GM23248 (cell line): ENCODE data around the gene DDX10. TPM values are rescaled to one million over a fixed set of nuclear protein-coding genes. Genes with fewer than 3 reads are reported as not detected.

Source experiments
- DNase-seq: peaks from one replicate; pipeline ENCODE4 v3.0.0-alpha.2; 2015
- H2AFZ ChIP-seq: fragments of 200-600 bp; sonication (generic); 2 replicates; pipeline ENCODE4 v1.6.1; 2016; ENCODE audit warnings: antibody characterized with exemption
- H3F3A ChIP-seq: fragments of 200-600 bp; sonication (generic); 2 replicates; pipeline ENCODE4 v1.6.1; 2016; ENCODE audit warnings: mild to moderate bottlenecking, antibody characterized with exemption, mixed run types; ENCODE audit not compliant: insufficient read depth
- H3K27ac ChIP-seq: fragments of 200-600 bp; sonication (generic); 2 replicates; pipeline ENCODE4 v1.5.1; 2016; ENCODE audit warnings: mild to moderate bottlenecking
- H3K27me3 ChIP-seq: fragments of 200-600 bp; sonication (generic); replicated peaks from 2 replicates; pipeline ENCODE4 v1.6.1; 2016; ENCODE audit warnings: mild to moderate bottlenecking; ENCODE audit not compliant: insufficient read depth
- H3K36me3 ChIP-seq: fragments of 200-600 bp; sonication (generic); 2 replicates; pipeline ENCODE4 v1.6.1; 2016; ENCODE audit warnings: low read depth, mild to moderate bottlenecking
- H3K4me1 ChIP-seq: fragments of 200-600 bp; sonication (generic); 2 replicates; pipeline ENCODE4 v1.6.1; 2016; ENCODE audit warnings: mild to moderate bottlenecking; ENCODE audit not compliant: insufficient read depth
- H3K4me2 ChIP-seq: fragments of 200-600 bp; sonication (generic); one replicate; pipeline ENCODE4 v1.6.1; 2016; ENCODE audit warnings: mild to moderate bottlenecking; ENCODE audit not compliant: unreplicated experiment
- H3K4me3 ChIP-seq: fragments of 200-600 bp; sonication (generic); 2 replicates; pipeline ENCODE4 v1.5.1; 2016; ENCODE audit warnings: mild to moderate bottlenecking
- H3K79me2 ChIP-seq: fragments of 200-600 bp; sonication (generic); 2 replicates; pipeline ENCODE4 v1.6.1; 2016; ENCODE audit warnings: mild to moderate bottlenecking; ENCODE audit not compliant: insufficient read depth
- H3K9ac ChIP-seq: fragments of 200-600 bp; sonication (generic); 2 replicates; pipeline ENCODE4 v1.6.1; 2016; ENCODE audit warnings: mild to moderate bottlenecking
- H3K9me2 ChIP-seq: fragments of 200-600 bp; sonication (generic); 2 replicates; pipeline ENCODE4 v1.6.1; 2016; ENCODE audit warnings: mixed run types, mild to moderate bottlenecking, moderate library complexity; ENCODE audit not compliant: insufficient read depth
- H3K9me3 ChIP-seq: fragments of 200-600 bp; sonication (generic); one replicate; pipeline ENCODE4 v1.6.1; 2017; ENCODE audit warnings: low read depth
- H4K20me1 ChIP-seq: fragments of 200-600 bp; sonication (generic); 2 replicates; pipeline ENCODE4 v1.6.0; 2016; ENCODE audit not compliant: insufficient read depth
- EZH2 ChIP-seq: fragments of 200-600 bp; sonication (generic); IDR thresholded peaks from 2 replicates; pipeline ENCODE4 v1.6.1; 2018; ENCODE audit warnings: antibody characterized with exemption, mild to moderate bottlenecking; ENCODE audit not compliant: insufficient read depth, poor library complexity, severe bottlenecking
- EZH2phosphoT487 ChIP-seq: fragments of 200-600 bp; sonication (generic); IDR thresholded peaks from 2 replicates; pipeline ENCODE4 v1.6.1; 2018; ENCODE audit warnings: antibody characterized with exemption, moderate library complexity, mild to moderate bottlenecking, low read depth; ENCODE audit not compliant: insufficient read depth
- WGBS, 2 experiments: methylation state at CpG; one replicate each; pipeline ENCODE4 v1.1.6; 2015 to 2017; ENCODE audit warnings: low lambda C conversion rate in 2 of 2, low coverage in 1 of 2; ENCODE audit errors: missing lambda C conversion rate in 2 of 2; 5-methylcytosine and 5-hydroxymethylcytosine counted together
- in situ Hi-C: fragments of 300-500 bp; cut with MboI; formaldehyde crosslinking; loops from 2 replicates; pipeline ENCODE4 v1.15.0; 2020
- polyA plus RNA-seq: library from polyadenylated mRNA; unstranded; fragments of >200 nt; fragmentation: Nextera tagmentation; extraction: Ambion mirVana; gene quantifications from 2 replicates; pipeline ENCODE4 v1.2.1, GENCODE V29; 2016
- total RNA-seq: library from RNA; depleted of rRNA; stranded (reverse); fragments of >200 nt; shearing (Covaris generic); gene quantifications from 2 replicates; pipeline ENCODE4 v1.2.3, GENCODE V29; 2014

DDX10 gene
- total and polyA plus RNA-seq, 2 experiments from 2014 or later: 23.6 to 31.2 TPM

GRCh38 chr11:108897916-108898315 is 233.0 kb downstream of the DDX10 start:
- no peaks in the 10 kb centered on the region for H3K27me3 ChIP-seq
- 90 to 97% methylated on average over 5 of the region's 5 CpGs for WGBS, 2 experiments
- no peak overlapping the region for H3K4me2 ChIP-seq
- H3K4me1 ChIP-seq: peaks cover 27% of the 10 kb centered on the region
- H3K9me2 ChIP-seq: no peaks in the 10 kb centered on the region
- in situ Hi-C loops: no loop called here
- H3K27ac ChIP-seq: no peak overlapping the region
- no peaks in the 10 kb centered on the region for H3K79me2 ChIP-seq
- H3K4me3 ChIP-seq: no peak overlapping the region
- no peak for TF ChIP-seq EZH2
- no peak for TF ChIP-seq EZH2phosphoT487
- no peak overlapping the region for H2AFZ ChIP-seq
- no peaks in the 10 kb centered on the region; the same call in 1 of the 2 replicates for H3K36me3 ChIP-seq
- H3K9me3 ChIP-seq: no peaks in the 10 kb centered on the region
- no peak overlapping the region for H3K9ac ChIP-seq
- no peak for DNase-seq
- H4K20me1 ChIP-seq: no peaks in the 10 kb centered on the region
- H3F3A ChIP-seq: peaks cover 33% of the 10 kb centered on the region

GRCh38 chr11:108901359-108901758 is 236.5 kb downstream of the DDX10 start:
- Histone ChIP-seq H3K9me3 (no peaks in the 10 kb centered on the region), H3K79me2 (no peaks in the 10 kb centered on the region; the same call in 1 of the 2 replicates), H3K27me3 (no peaks in the 10 kb centered on the region), H3K9ac (no peak overlapping the region), H3K4me2 (no peak overlapping the region), H3K9me2 (no peaks in the 10 kb centered on the region), H3K36me3 (no peaks in the 10 kb centered on the region; the same call in 1 of the 2 replicates), H4K20me1 (no peaks in the 10 kb centered on the region), H2AFZ (no peak overlapping the region), H3K4me1 (peaks cover 21% of the 10 kb centered on the region), H3K4me3 (no peak overlapping the region), H3K27ac (no peak overlapping the region), H3F3A (peaks cover 24% of the 10 kb centered on the region)
- WGBS, 2 experiments: 95 to 99% methylated on average over 3 of the region's 3 CpGs
- no peak for DNase-seq
- in situ Hi-C loops: no loop called here
- TF ChIP-seq EZH2 (no peak), EZH2phosphoT487 (no peak)

GRCh38 chr11:108902027-108902469 is 237.2 kb downstream of the DDX10 start:
- no peak overlapping the region for H3K4me2 ChIP-seq
- no peaks in the 10 kb centered on the region for H4K20me1 ChIP-seq
- no peak for DNase-seq
- no peak for TF ChIP-seq EZH2
- TF ChIP-seq EZH2phosphoT487: no peak
- peaks cover 21% of the 10 kb centered on the region for H3K4me1 ChIP-seq
- no peak overlapping the region for H3K9ac ChIP-seq
- in situ Hi-C loops: no loop called here
- WGBS, 2 experiments: 48 to 58% methylated on average over 2 of the region's 2 CpGs
- no peaks in the 10 kb centered on the region for H3K9me2 ChIP-seq
- H3K27ac ChIP-seq: no peak overlapping the region
- H3K4me3 ChIP-seq: no peak overlapping the region
- peaks cover 24% of the 10 kb centered on the region for H3F3A ChIP-seq
- no peaks in the 10 kb centered on the region; the same call in 1 of the 2 replicates for H3K36me3 ChIP-seq
- H3K79me2 ChIP-seq: no peaks in the 10 kb centered on the region; the same call in 1 of the 2 replicates
- no peak overlapping the region for H2AFZ ChIP-seq
- H3K9me3 ChIP-seq: no peaks in the 10 kb centered on the region
- H3K27me3 ChIP-seq: no peaks in the 10 kb centered on the region

GRCh38 chr11:108904480-108904879 is 239.6 kb downstream of the DDX10 start:
- H3K9ac ChIP-seq: no peak overlapping the region
- H3K79me2 ChIP-seq: no peaks in the 10 kb centered on the region; the same call in 1 of the 2 replicates
- H2AFZ ChIP-seq: no peak overlapping the region
- H4K20me1 ChIP-seq: no peaks in the 10 kb centered on the region
- H3K9me3 ChIP-seq: no peaks in the 10 kb centered on the region
- H3K9me2 ChIP-seq: no peaks in the 10 kb centered on the region
- H3K27ac ChIP-seq: no peak overlapping the region
- no peak overlapping the region for H3K4me3 ChIP-seq
- H3K4me2 ChIP-seq: no peak overlapping the region
- peaks cover 22% of the 10 kb centered on the region for H3F3A ChIP-seq
- H3K4me1 ChIP-seq: peaks cover 20% of the 10 kb centered on the region
- no peak for TF ChIP-seq EZH2
- no peak for TF ChIP-seq EZH2phosphoT487
- DNase-seq: no peak
- H3K36me3 ChIP-seq: no peaks in the 10 kb centered on the region
- in situ Hi-C loops: no loop called here
- H3K27me3 ChIP-seq: no peaks in the 10 kb centered on the region
- 95 to 97% methylated on average over 1 of the region's 1 CpG for WGBS, 2 experiments

DNA sequence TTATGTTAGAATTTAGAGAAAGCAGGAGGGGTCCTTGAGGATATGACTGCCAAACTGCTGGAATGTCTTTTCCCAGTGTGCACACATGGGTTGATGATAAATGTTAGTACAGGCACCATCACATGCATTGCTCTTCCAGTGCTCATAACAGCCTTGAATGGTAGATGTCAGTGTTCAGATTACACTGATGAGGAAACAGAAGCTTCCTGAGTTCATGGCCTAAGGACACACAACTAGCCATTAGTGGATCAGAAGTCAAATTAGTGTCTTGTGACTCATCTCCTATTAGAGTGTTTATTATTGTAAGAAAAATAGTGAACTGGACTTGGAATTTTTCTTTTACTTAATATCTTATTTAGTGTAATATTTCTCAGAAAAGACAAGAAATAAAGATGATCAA is 241.5 kb downstream of the DDX10 start:
- peak overlapping the region; percentile 51 for H3K27ac ChIP-seq
- DNase-seq: peak; percentile 61

More for the DNA sequence above, 241.5 kb downstream of the DDX10 start:
- Histone ChIP-seq H3K27me3 (no peaks in the 10 kb centered on the region), H2AFZ (no peak overlapping the region), H3K4me2 (peak overlapping the region; percentile 32), H3K4me3 (no peak overlapping the region), H3K9ac (no peak overlapping the region), H3K9me2 (no peaks in the 10 kb centered on the region), H3F3A (peaks cover 22% of the 10 kb centered on the region), H3K9me3 (no peaks in the 10 kb centered on the region), H3K4me1 (peaks cover 20% of the 10 kb centered on the region), H3K79me2 (no peaks in the 10 kb centered on the region; the same call in 1 of the 2 replicates), H4K20me1 (no peaks in the 10 kb centered on the region), H3K36me3 (no peaks in the 10 kb centered on the region)
- TF ChIP-seq EZH2 (no peak), EZH2phosphoT487 (no peak)
- in situ Hi-C loops: no loop called here
